LNCAP (cell line): ENCODE measurements around the gene CAMTA1.

Source experiments
- TF ChIP-seq, protein P1 (sequence below): fragments of 450-650 bp; IDR thresholded peaks from 2 replicates; pipeline ENCODE4 v1.5.1; 2017; ENCODE audit warnings: mild to moderate bottlenecking

The CAMTA1 gene

DNA sequence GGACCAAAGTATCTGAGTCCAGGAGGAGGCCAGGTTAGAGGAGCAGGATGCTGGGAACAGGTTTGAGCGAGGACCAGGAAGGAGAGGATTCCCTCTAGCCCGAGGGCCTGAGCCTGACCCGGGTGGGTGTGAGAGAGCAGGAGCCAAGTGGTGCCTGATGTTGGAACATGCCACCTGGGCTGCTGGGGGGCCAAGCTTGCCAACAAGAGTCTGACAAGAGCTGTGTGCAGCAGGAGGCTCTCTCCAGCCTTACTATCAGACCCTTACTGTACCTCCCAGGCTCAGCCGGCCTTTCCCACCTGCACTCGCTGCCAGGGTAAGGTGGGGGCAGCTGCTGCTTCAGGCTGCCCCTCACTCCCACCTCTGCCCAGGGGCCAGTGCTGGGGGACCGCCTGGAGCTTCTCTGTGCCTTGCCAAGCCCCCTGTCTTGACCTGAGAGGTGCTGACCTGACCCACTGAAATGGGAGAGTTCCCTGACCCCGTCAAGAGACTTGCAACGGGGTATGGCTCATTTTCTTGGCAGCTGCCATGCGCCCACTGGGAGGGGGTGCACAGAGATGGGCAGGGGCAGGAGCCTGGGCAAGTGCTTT, 826.3 kb downstream of the CAMTA1 start:
- TF ChIP-seq, protein P1, sequence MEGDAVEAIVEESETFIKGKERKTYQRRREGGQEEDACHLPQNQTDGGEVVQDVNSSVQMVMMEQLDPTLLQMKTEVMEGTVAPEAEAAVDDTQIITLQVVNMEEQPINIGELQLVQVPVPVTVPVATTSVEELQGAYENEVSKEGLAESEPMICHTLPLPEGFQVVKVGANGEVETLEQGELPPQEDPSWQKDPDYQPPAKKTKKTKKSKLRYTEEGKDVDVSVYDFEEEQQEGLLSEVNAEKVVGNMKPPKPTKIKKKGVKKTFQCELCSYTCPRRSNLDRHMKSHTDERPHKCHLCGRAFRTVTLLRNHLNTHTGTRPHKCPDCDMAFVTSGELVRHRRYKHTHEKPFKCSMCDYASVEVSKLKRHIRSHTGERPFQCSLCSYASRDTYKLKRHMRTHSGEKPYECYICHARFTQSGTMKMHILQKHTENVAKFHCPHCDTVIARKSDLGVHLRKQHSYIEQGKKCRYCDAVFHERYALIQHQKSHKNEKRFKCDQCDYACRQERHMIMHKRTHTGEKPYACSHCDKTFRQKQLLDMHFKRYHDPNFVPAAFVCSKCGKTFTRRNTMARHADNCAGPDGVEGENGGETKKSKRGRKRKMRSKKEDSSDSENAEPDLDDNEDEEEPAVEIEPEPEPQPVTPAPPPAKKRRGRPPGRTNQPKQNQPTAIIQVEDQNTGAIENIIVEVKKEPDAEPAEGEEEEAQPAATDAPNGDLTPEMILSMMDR: no peak

DNA sequence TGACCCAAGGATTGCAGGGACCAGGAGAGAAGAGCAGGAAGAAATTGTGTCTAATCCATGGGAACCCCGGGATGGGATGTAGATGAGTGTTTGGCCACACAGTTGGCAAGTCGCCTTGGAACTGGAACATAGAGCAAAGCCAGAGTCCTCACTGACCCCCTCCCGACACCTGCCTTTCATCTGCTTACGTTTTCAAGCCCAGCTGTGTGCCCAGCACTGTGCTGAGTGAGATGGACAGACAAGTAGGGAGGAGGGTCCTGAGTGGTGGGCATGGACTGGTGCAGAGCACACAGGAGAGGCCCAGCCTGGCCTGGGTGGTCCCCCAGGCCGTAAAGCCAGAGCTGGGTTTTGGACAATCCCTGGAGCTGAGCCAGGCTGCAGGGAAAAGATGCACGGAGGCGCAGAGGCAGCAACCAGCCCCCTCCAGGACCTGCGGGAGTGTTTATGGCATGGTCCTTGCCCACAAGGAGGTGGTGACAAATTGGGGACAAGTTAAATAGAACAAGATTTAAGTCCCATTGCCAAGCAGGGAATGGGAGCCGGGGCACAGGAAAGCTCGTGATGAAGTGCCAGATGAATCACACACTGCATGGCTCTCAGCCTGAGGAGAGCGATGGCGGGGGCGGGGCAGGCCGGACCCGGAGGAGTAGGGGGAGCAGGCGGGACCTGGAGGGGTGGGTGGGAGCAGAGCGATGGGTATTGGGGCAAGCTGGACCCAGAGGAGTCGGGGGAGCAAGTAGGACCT, 828.0 kb downstream of the CAMTA1 start:
- TF ChIP-seq, protein P1: no peak

DNA sequence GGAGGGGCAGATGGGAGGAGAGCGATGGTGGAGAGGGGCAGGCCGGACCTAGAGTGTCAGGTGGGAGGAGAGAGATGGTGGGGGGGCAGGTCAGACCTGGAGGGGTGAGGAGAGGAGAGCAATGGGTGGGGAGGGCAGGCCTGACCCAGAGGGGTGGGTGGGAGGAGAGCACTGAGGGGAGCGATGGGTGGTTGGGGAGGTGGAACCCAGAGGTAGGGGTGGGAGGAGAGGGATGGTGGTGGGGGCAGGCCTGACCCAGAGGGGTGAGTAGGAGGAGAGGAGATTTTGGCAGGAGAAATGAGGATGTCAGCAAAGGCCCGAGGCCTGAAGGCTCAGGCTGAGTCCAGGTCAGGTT, 828.6 kb downstream of the CAMTA1 start:
- TF ChIP-seq, protein P1: no peak

DNA sequence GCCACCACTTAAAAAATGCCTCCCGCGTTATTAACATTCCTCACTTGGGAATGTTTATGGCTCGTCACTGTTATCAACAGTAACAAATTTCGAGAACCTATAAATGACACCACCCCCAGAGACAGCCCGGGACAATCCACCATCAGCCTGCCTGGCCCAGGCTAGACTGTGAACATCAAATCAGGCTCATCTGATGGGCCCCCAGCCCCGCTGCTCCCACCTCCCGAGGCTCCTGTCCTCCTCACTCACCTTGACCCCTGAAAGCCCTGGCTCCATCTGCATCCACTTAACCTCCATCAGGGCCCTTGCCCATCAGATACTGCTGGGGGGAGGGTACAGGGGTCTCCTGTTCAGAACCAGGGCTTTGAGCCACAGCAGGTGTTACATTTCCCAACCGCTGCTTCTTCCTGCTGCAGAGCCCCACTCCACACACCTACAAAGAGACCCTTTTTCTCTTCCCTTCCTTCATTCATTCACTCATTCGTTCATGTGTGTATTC, 829.4 kb downstream of the CAMTA1 start:
- TF ChIP-seq, protein P1: no peak

DNA sequence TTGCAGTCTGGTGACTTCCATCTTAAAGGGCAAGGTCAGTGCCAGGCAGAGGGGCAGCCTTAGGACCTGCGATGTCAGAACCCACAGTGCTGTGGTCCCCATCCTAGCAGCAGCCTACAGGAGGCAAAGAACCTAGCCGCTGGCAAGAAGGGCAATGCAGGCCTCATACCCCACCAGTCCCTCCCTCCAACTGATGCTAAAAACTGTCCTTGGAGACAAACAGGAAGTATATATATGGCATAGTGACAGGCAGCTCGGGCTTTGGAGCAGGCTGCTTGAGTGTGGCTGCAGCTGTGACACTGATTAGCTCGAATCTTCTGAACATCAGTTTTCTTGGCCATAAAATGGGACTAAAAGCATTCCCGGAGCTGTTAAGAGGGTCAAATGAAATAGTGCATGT, 829.9 kb downstream of the CAMTA1 start:
- TF ChIP-seq, protein P1: no peak

DNA sequence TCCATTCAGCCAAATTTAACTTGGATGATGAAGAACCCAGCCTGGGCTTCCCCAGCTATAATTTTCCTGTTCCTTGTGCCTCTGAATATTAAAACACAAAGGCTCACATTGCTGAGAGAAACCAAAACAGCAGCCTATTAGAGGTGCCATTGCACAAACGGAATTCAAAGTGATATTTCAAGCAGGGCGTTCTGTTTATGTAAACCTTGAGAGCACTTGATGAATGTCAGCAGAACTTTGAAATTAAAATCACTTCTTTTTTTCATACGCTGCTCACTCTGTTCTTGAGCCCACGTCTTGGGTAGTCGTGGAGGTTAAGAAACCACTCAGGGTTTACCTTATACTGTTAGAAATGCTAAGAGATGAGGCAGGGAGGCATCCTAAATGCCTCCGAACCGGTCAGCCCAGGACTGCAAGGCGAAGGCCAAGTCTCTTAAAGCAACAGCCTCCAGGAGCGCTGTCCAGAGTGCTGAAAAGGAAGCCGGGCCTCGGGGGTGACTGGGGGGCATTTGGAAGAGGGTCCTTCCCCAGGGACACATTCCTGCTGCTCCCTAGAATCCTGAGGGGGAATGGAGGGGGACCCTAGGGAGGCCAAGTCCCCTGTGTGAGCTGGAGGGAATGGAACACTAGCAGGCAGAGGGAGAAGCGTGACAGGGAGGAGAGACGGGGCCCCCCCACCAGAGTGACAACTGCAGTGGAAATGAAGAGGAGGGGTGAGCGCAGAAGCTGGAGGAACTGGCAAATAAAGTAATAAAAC, 831.0 kb downstream of the CAMTA1 start:
- TF ChIP-seq, protein P1: no peak

DNA sequence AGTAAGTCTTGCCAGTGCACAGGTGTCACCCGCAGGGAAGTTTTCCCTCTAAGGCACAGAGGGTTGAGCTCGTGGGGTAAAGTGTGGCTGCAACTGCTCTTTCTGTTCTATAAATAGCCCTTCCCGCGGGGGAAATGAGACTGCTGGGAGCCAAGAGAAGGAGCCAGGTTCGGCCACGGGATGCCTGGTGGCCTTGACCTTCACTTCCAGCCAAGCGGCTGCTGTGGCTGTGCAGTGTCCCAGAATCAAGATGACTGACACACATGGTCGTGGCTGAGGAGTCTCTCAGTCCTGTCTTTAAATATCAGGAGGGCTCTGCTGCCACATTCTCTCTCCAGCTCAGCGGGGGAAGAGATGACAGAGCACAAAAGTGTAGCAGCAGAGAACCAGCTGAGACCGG, 831.7 kb downstream of the CAMTA1 start:
- TF ChIP-seq, protein P1: no peak
